Kidney epithelial cell (primary cell): ENCODE results near the gene MED13L. TPM values are rescaled to one million over a fixed set of nuclear protein-coding genes. Genes with fewer than 3 reads are reported as not detected.

Experiments used
- DNase-seq: peaks from one replicate; pipeline ENCODE4 v3.0.0-alpha.2; 2010; ENCODE audit warnings: low read depth
- H3K27me3 ChIP-seq: 2 replicates; pipeline ENCODE4 v1.6.0; 2011; ENCODE audit warnings: low read length; ENCODE audit not compliant: control insufficient read depth, insufficient read depth
- H3K36me3 ChIP-seq: 2 replicates; pipeline ENCODE4 v1.5.1; 2011; ENCODE audit warnings: low read length; ENCODE audit not compliant: control insufficient read depth, insufficient read depth
- H3K4me3 ChIP-seq: 2 replicates; pipeline ENCODE4 v1.5.1; 2011; ENCODE audit warnings: low read depth, mild to moderate bottlenecking, control low read depth, low read length
- total RNA-seq: library from RNA; depleted of rRNA; stranded (reverse); fragments of >200 nt; gene quantifications from 2 replicates; pipeline ENCODE4 v1.2.3, GENCODE V29; 2015
- TF ChIP-seq, protein P1 (sequence below): IDR thresholded peaks from 2 replicates; pipeline ENCODE4 v1.5.1; 2011; ENCODE audit warnings: mild to moderate bottlenecking, moderate library complexity, low read length, control low read depth, inconsistent platforms; ENCODE audit not compliant: insufficient read depth, poor library complexity, severe bottlenecking

Gene MED13L
- total RNA-seq, 1 donor from 2014 or later = 45.9 TPM

DNA sequence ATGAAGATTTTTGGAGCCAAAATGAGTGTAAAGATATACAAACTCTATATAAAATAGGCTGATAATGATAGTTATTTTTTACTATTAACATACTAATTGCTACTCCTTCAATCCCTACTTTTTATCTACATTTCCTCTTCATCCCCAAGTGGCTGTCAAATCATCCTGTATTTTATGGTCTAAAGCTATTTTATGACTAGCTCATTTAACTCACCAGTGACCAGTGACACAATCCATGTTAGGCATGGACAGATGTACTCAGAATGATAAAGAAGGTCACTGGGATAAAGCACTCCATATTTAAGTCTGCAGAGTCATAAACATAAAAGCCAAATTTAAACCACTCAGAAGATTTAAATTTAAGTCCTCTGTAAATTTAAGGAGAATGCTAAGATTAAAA, 183.0 kb downstream of the MED13L start:
- H3K4me3 ChIP-seq = no peak overlapping the region
- TF ChIP-seq, protein P1, sequence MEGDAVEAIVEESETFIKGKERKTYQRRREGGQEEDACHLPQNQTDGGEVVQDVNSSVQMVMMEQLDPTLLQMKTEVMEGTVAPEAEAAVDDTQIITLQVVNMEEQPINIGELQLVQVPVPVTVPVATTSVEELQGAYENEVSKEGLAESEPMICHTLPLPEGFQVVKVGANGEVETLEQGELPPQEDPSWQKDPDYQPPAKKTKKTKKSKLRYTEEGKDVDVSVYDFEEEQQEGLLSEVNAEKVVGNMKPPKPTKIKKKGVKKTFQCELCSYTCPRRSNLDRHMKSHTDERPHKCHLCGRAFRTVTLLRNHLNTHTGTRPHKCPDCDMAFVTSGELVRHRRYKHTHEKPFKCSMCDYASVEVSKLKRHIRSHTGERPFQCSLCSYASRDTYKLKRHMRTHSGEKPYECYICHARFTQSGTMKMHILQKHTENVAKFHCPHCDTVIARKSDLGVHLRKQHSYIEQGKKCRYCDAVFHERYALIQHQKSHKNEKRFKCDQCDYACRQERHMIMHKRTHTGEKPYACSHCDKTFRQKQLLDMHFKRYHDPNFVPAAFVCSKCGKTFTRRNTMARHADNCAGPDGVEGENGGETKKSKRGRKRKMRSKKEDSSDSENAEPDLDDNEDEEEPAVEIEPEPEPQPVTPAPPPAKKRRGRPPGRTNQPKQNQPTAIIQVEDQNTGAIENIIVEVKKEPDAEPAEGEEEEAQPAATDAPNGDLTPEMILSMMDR = no peak
- H3K36me3 ChIP-seq = no peaks in the 10 kb centered on the region
- no peaks in the 10 kb centered on the region for H3K27me3 ChIP-seq
- DNase-seq = no peak

DNA sequence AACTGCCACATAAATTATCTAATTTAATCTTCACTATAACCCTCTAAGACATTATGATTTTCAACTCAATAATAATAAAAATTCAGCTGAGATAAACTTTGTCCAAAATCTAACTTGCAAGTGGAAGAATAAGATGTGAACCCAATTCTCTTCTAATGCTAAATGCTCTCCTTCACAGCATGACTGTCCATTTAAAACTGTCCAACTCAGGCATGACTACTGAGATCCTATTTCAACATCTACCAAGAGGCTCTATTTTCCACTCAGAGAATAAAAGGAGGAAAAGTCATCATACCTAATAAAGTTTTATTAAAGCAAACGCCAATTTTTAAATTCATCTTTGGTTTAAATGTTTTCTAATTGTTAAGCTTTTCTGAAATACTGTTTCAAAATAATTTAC, 183.6 kb downstream of the MED13L start:
- no peaks in the 10 kb centered on the region for H3K36me3 ChIP-seq
- DNase-seq = no peak
- H3K27me3 ChIP-seq = no peaks in the 10 kb centered on the region
- no peak overlapping the region for H3K4me3 ChIP-seq
- TF ChIP-seq, protein P1 = no peak

DNA sequence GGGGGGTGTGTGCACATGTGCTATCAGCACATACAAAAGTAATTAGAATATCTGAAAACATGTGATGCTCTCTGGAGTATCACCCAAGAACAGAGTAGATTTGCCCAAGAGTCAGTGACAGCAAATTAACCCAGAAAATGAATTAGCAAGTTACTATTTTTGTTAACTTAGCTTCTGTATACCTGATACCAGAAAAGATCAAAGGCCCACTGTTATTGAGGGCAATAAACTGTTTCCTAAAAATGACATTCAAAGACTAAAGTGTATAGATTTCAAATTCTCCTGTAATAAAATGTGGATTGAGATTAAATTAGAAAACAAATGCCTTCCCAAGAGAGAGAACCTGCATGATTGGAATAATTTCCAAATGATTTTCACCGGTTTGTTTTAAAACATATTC, 184.7 kb downstream of the MED13L start:
- no peak overlapping the region for H3K4me3 ChIP-seq
- TF ChIP-seq, protein P1 = no peak
- DNase-seq = no peak
- H3K27me3 ChIP-seq = no peaks in the 10 kb centered on the region
- H3K36me3 ChIP-seq = no peaks in the 10 kb centered on the region

DNA sequence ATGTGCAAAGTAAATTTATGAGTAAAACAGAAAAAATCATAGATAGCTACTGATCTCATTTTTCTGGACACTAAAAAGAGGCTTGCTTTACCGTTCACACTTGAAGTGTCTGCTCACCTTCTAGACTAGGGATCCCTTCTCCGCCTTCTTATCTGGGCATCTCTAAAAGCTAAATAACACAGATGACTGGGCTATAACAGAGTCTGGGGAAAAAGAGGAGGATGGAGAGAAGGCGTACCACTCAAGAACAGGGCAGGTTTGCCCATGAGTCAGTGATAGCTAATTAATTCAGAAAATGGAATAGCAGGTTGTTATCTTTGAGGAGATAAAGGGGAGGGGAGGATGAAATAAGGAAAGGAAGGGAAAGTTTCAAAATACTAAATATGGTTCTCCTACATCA, 185.3 kb downstream of the MED13L start:
- TF ChIP-seq, protein P1 = no peak
- H3K27me3 ChIP-seq = no peaks in the 10 kb centered on the region
- H3K4me3 ChIP-seq = no peak overlapping the region

DNA sequence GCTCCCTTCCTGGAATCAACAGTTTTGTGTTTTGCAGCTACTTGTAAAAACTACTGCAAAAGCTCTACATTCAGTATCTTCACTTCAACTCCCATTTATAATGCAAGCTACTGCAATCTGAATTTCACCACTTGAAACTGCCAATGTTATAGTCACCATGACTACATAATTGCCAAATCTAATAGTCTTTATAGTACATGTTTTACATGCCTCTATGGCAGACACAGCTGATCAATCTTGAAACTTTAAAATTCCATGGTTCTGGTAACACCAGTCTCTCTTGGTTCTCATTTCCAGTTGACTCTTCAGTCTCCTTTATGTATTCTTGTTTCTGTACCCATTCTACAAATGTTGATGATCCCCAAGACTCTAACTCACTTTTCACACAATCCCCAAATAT, 185.9 kb downstream of the MED13L start:
- DNase-seq = no peak
- TF ChIP-seq, protein P1 = no peak
- no peaks in the 10 kb centered on the region for H3K36me3 ChIP-seq
- H3K4me3 ChIP-seq = no peak overlapping the region
- H3K27me3 ChIP-seq = no peaks in the 10 kb centered on the region

More for the DNA sequence above, 185.3 kb downstream of the MED13L start:
- no peak for DNase-seq
- H3K36me3 ChIP-seq = no peaks in the 10 kb centered on the region

DNA sequence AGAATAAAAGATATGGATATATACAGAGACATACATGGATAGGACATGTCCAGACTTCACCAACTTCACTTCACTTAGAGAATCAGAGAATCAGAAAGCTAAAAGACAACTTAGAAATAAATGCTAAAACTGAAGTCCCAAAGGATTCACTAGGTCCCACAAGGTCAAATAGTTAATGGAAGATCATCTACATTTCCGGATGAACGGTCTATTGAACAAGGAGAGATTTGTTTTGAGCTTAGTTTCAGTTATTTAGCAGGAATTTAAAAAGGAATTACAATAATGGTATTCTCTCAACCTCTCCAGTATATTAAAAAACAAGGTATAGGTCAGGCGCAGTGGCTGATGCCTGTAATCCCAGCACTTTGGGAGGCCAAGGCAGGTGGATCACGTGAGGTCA, 187.0 kb downstream of the MED13L start:
- H3K4me3 ChIP-seq = no peak overlapping the region
- H3K27me3 ChIP-seq = no peaks in the 10 kb centered on the region
- TF ChIP-seq, protein P1 = no peak
- H3K36me3 ChIP-seq = no peaks in the 10 kb centered on the region
- DNase-seq = no peak
